GM21528 (cell line): ENCODE data around the gene POPDC3.
"Not testable (repeated sequence)": the region's sequence is repeated elsewhere in the genome, so short reads cannot be mapped to it uniquely, and the experiment has no call there.

Experiments
- ATAC-seq: cut with Tn5 transposase; IDR thresholded peaks from one replicate; pipeline ENCODE4 v1.9.1; 2021; ENCODE audit warnings: mild to moderate bottlenecking, moderate library complexity; ENCODE audit not compliant: unreplicated experiment, low FRiP score

The POPDC3 gene

GRCh38 chr6:105199711-105200110 lies 19.9 kb upstream of the POPDC3 start:
- no peak for ATAC-seq

DNA sequence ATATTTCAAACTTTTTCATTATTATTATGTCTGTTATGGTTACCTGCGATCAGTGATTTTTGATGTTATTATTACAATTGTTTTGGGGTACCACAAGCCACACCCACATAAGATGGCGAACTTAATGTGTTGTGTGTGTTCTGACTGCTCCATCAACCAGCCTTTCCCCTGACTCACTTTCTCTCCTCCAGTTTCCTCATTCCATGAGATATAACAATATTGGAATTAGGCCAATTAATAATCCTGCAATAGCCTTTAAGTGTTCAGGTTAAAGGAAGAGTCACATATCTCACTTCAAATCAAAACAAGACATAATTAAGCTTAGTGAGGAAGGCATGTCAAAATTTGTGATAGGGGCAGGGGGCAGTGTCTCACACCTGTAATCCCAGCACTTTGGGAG lies 16.3 kb upstream of the POPDC3 start:
- ATAC-seq: no peak

DNA sequence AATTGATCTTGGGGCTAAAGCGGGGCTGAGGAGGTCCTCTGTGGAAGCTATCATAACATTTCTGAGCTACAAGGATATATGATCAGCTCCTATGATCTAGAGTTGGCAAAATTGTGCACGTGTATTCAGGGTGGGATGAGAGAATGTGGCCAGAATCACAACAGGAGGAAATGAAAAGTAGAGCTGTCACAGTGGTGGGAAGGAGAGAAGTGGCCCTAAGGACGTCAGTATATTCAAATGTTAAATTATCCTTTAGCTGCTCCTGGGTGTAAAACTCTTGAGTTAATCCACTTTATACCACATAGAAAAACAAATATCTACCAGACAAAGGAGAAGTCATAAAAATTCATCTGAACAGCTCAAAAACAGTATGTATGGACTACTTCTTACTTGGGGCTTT lies 14.8 kb upstream of the POPDC3 start:
- ATAC-seq: no peak

DNA sequence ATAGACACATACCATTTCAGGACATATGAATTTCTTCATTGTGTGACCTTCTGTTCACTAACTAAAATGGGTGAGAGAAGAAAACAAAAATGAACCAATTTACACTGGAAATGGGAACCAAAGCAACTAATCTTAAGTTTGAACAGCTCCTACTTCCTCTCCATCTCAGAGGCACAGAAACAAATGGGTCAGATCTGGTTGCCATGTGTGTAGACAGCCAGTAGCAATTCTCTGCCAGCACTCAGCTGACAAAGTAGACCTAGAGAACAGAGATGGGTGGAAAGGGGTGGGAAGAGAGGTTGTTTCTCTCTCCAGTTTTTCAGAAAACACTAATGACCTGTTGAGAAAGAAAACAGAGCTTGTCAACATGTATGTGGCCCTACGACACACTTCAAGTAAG lies 14.3 kb upstream of the POPDC3 start:
- no peak for ATAC-seq

- no peak for ATAC-seq
Observed at GRCh38 chr6:105193647-105194046, 13.8 kb upstream of the POPDC3 start.

- no peak for ATAC-seq
Observed at GRCh38 chr6:105192707-105193465, 13.1 kb upstream of the POPDC3 start.

- no peak for ATAC-seq
Observed at GRCh38 chr6:105191351-105191750, 11.5 kb upstream of the POPDC3 start.

GRCh38 chr6:105189026-105189820 lies 9.4 kb upstream of the POPDC3 start:
- ATAC-seq: no peak

- ATAC-seq: no peak
Observed at GRCh38 chr6:105188251-105188650, 8.4 kb upstream of the POPDC3 start.

GRCh38 chr6:105186576-105186975 lies 6.8 kb upstream of the POPDC3 start:
- no peak for ATAC-seq

DNA sequence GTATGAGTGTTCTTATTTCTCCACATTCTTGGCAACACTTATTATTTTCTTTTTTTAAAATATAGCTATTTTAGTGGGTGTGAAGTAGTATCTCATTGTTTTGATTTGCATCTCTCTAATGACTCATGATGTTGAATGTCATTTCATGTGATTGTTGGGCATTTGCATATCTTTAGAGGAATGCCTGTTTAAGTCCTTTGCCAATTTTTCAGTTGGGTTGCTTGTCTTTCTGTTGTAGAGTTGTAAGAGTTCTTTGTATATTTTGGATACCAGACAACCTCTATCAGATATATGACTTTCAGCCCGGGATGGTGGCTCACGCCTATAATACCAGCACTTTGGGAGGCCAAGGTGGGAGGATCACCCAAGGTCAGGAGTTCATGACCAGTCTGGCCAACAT lies 5.1 kb upstream of the POPDC3 start:
- no peak for ATAC-seq

DNA sequence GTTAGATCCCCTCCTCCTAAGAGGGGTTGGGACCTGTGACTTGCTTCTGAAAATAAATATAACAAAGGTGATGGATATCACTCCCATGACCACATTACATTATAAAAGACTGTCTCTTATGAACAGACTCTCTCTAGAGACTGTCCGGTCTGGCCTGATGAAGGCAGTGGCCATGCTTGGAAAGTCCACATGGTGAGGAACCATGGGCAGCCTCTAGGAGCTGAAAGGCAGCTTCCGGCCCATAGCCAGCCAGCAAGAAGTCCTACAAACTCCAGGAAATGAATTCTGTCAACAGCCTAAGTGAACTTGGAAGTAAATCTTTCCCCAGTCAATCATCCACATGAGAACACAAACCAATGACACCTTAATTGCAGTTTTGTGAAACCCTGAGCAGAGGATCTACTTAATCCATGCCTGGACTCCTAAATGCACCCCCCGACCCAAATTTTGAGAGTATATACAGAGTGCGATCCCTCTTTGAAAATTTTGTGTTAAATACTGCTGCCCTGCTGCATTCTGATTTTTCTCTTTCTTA lies 2.2 kb upstream of the POPDC3 start:
- no peak for ATAC-seq

GRCh38 chr6:105178636-105179035 lies 1.2 kb downstream of the POPDC3 start:
- no peak for ATAC-seq

DNA sequence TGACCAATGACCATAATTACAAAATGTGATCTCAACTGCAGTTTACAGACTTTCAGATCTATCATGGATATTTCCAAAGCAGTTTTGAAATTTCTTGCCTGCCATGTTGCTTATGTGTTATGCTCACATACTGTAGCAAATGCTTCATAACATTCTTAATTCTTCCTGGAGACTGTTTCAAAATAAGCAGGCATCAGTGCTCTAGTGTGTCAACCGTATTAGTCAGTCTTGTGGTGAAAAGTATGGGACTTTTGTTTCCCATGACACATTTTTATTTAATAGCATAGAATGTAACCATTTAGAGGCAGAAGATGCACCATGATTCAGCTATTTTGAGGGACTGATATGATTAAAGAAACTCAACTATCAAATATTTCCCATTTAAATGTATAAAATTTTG lies 1.7 kb downstream of the POPDC3 start:
- ATAC-seq: no peak

DNA sequence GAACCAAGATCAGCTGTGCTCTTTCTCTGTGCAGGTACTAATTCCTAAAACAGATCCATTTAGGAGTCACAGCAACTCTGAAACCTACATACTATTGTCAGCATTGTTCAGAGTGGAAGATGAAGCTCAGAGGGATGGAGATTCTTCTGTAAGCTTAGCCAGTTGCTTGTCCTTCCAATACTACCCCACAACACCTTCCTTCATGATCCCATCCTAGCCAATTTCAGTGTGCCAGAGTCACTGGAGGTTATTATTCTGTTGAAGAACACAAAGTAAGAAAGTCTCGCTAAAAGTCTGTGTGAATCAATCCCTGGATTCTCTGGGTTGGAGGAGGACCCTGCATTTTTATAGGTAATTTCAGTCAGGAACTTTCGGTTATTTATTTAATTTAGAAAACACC lies 2.3 kb downstream of the POPDC3 start:
- ATAC-seq: no peak

- no peak for ATAC-seq
Observed at GRCh38 chr6:105174512-105174911, 5.3 kb downstream of the POPDC3 start.

GRCh38 chr6:105172515-105172914 lies 7.3 kb downstream of the POPDC3 start:
- ATAC-seq: not testable (repeated sequence)

DNA sequence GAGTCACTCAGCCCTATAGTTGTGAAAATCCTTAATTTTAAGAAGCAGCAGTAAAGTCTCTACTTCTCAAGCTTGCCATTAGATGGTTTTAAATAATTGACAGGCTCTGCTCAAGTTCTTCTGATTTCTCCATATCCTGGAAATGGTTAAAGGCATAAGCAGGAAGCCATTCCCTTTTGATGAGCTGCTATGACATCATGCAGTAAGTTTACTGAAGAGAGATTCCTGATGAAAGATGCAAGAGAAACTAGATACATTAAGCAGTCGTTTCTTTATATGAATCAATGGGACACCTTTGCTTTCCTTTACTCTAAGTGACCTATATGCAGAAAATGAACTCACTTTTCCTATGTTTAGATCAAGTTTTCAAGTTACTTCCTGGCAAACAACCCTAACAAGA lies 9.8 kb downstream of the POPDC3 start:
- ATAC-seq: no peak

- no peak for ATAC-seq
Observed at GRCh38 chr6:105167914-105168313, 11.9 kb downstream of the POPDC3 start.

- ATAC-seq: no peak
Observed at GRCh38 chr6:105164418-105164817, 15.4 kb downstream of the POPDC3 start.

GRCh38 chr6:105163183-105163582 lies 16.6 kb downstream of the POPDC3 start:
- no peak for ATAC-seq

DNA sequence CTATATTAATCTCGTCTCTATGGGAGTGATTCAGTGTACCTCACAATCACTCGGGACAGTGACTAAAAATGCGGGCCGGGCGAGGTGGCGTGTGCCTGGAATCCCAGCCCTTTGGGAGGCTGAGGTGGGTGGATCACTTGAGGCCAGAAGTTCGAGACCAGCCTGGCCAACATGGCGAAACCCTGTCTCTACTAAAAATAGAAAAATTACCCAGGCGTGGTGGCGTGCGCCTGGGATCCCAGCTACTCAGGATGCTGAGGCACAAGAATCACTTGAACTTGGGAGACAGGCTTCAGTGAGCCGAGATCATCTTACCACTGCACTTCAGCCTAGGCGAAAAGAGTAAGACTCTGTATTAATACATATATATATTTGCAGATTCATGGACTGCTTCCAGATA lies 17.4 kb downstream of the POPDC3 start:
- ATAC-seq: no peak
